Duodenal mucosa (tissue), 2 donors: Measurements from ENCODE around the gene OR4D2.

Experiments used
- H3K27ac ChIP-seq: one replicate; pipeline ENCODE4 v1.7.0; 2013; ENCODE audit warnings: low read depth, low read length
- H3K27me3 ChIP-seq, 2 donors: one replicate each; pipeline ENCODE4 v1.7.0; 2013; ENCODE audit warnings: low read length in 2 of 2, control low read depth in 1 of 2; ENCODE audit not compliant: insufficient read depth in 2 of 2, control insufficient read depth in 1 of 2
- H3K36me3 ChIP-seq, 2 donors: one replicate each; pipeline ENCODE4 v1.7.0; 2013; ENCODE audit warnings: low read length in 2 of 2, control low read depth in 1 of 2; ENCODE audit not compliant: insufficient read depth in 2 of 2, control insufficient read depth in 1 of 2
- H3K4me1 ChIP-seq, 2 donors: one replicate each; pipeline ENCODE4 v1.7.0; 2013; ENCODE audit warnings: low read length in 2 of 2, control low read depth in 1 of 2; ENCODE audit not compliant: insufficient read depth in 2 of 2, control insufficient read depth in 1 of 2
- H3K4me3 ChIP-seq, 2 donors: one replicate each; pipeline ENCODE4 v1.7.0; 2013; ENCODE audit warnings: low read length in 2 of 2, low read depth in 1 of 2
- H3K9ac ChIP-seq, 2 donors: one replicate each; pipeline ENCODE4 v1.7.0; 2013; ENCODE audit warnings: low read length in 2 of 2, low read depth in 1 of 2
- H3K9me3 ChIP-seq, 2 donors: one replicate each; pipeline ENCODE4 v1.7.0; 2013; ENCODE audit warnings: low read length in 2 of 2, control low read depth in 1 of 2; ENCODE audit not compliant: control insufficient read depth in 1 of 2

OR4D2 gene

GRCh38 chr17:58187675-58188074, 20.9 kb downstream of the OR4D2 start:
- Histone ChIP-seq H3K4me1 (peaks cover 0 to 8% of the 10 kb centered on the region in 2 donors), H3K9me3 (no peaks in the 10 kb centered on the region), H3K27me3 (peaks cover 0 to 10% of the 10 kb centered on the region in 2 donors), H3K9ac (no peak overlapping the region), H3K27ac (no peak overlapping the region), H3K4me3 (no peak overlapping the region), H3K36me3 (no peaks in the 10 kb centered on the region)

DNA sequence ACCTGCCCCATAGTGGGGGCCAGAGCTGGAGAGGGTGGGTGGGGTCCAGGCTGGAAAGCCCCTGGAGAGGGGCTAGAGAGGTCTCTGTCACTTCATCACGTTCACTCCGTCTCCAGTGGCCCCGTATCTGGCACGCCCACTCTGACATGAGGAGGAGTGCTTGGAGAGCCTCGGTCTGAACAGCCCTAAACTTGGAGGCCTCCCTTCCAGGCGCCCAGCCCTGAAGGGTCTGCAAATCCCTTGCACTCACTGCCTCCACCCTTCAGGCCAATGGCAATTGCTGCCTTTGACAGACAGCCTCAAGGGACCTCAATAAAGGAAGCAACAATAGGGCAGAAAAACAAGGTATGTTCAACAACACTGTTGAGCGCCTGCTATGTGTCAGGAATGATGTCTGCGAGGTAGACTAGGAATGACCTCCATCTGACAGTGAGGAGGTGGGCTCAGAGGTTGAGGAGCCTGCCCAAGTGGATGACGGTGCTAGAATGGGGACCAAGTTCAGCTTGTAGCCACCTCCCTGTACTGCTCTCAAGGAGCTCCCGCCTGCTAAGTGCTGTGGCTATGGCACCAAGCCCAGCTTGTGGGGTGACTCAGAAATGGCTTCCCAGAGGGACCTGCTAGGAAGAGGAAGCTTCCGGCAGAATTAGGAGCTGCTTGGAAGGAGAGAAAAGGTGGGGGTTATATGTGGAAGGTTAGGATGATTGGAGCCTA, 22.8 kb downstream of the OR4D2 start:
- H3K4me1 ChIP-seq = peaks cover 0 to 8% of the 10 kb centered on the region in 2 donors
- H3K9me3 ChIP-seq = no peaks in the 10 kb centered on the region
- no peaks in the 10 kb centered on the region for H3K36me3 ChIP-seq
- no peak overlapping the region for H3K9ac ChIP-seq
- H3K27ac ChIP-seq = no peak overlapping the region
- no peak overlapping the region for H3K4me3 ChIP-seq
- peaks cover 0 to 10% of the 10 kb centered on the region in 2 donors for H3K27me3 ChIP-seq

GRCh38 chr17:58191241-58191896, 24.6 kb downstream of the OR4D2 start:
- Histone ChIP-seq H3K4me1 (peaks cover 0 to 8% of the 10 kb centered on the region in 2 donors), H3K27me3 (peaks cover 0 to 10% of the 10 kb centered on the region in 2 donors), H3K9me3 (no peaks in the 10 kb centered on the region), H3K27ac (no peak overlapping the region), H3K9ac (no peak overlapping the region), H3K4me3 (no peak overlapping the region), H3K36me3 (no peaks in the 10 kb centered on the region)

DNA sequence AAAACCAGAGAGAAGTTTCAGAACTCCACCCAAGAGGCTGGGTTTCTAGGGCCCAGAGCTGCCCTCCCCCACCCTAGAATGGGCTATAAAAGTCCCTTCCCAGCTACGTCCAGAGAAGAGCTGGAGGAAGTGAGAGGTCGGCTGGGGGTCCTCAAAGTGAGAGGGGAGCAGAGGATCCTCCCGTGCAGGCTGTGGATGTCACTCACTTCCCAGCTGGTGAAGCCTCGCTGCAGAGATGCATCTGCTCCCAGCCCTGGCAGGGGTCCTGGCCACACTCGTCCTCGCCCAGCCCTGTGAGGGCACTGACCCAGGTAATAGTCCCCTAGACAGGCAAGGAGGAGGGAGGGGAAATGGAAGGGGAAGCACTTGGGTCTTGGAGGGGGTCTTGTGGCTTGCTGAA, 25.8 kb downstream of the OR4D2 start, which contains the start of gene EPX:
Gene EPX, plus strand, starts transcription at position 115 of the 400 bp plus-strand sequence. Its CDS starts 121 bp downstream, at position 236.
- Histone ChIP-seq H3K9me3 (no peaks in the 10 kb centered on the region), H3K27me3 (peaks cover 0 to 17% of the 10 kb centered on the region in 2 donors)

GRCh38 chr17:58193641-58194255, 27.0 kb downstream of the OR4D2 start:
- Histone ChIP-seq H3K27me3 (peaks cover 0 to 20% of the 10 kb centered on the region in 2 donors), H3K36me3 (no peaks in the 10 kb centered on the region), H3K4me1 (peaks cover 0 to 8% of the 10 kb centered on the region in 2 donors), H3K9ac (no peak overlapping the region), H3K9me3 (no peaks in the 10 kb centered on the region), H3K4me3 (no peak overlapping the region), H3K27ac (no peak overlapping the region)

More for the DNA sequence above, 25.8 kb downstream of the OR4D2 start, which contains the start of gene EPX:
- no peaks in the 10 kb centered on the region for H3K36me3 ChIP-seq
- H3K9ac ChIP-seq = no peak within 1 kb of the TSS
- no peak within 1 kb of the TSS for H3K4me3 ChIP-seq
- no peak within 1 kb of the TSS for H3K27ac ChIP-seq
- H3K4me1 ChIP-seq = peaks cover 0 to 8% of the 10 kb centered on the region in 2 donors

GRCh38 chr17:58195518-58196123, 28.8 kb downstream of the OR4D2 start:
- no peak overlapping the region for H3K27ac ChIP-seq
- no peaks in the 10 kb centered on the region for H3K9me3 ChIP-seq
- H3K9ac ChIP-seq = no peak overlapping the region
- no peaks in the 10 kb centered on the region for H3K4me1 ChIP-seq
- peaks cover 0 to 16% of the 10 kb centered on the region in 2 donors for H3K27me3 ChIP-seq
- no peak overlapping the region for H3K4me3 ChIP-seq
- no peaks in the 10 kb centered on the region for H3K36me3 ChIP-seq

GRCh38 chr17:58196610-58197009, 29.8 kb downstream of the OR4D2 start:
- H3K27me3 ChIP-seq = peaks cover 0 to 13% of the 10 kb centered on the region in 2 donors
- H3K4me1 ChIP-seq = no peaks in the 10 kb centered on the region
- H3K9ac ChIP-seq = no peak overlapping the region
- H3K4me3 ChIP-seq = no peak overlapping the region
- H3K36me3 ChIP-seq = no peaks in the 10 kb centered on the region
- H3K27ac ChIP-seq = no peak overlapping the region
- no peaks in the 10 kb centered on the region for H3K9me3 ChIP-seq

DNA sequence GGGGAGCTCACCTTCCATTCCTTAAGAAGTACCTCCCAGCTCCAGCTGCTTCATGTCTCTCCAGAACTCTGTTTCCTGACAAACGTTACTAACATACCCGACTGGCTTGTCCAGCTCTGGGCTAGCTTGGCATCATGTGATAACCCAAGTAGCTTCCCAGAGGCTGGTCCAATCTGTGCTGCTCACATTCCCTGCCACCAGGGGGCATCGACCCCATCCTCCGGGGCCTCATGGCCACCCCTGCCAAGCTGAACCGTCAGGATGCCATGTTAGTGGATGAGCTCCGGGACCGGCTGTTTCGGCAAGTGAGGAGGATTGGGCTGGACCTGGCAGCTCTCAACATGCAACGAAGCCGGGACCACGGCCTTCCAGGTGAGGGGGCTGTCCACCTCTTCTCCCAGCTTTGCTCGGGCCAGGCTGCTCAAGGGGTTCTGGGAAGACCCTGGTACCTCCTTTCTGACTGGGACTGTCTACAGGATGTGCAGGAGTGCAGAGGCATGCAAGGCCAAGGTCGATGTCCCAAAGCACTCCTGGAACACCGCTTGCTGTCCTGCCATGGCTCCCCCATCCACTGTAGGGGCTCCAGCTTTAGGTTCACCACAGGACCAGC, 33.3 kb downstream of the OR4D2 start:
- H3K27me3 ChIP-seq = peaks cover 0 to 13% of the 10 kb centered on the region in 2 donors
- no peak overlapping the region for H3K9ac ChIP-seq
- H3K27ac ChIP-seq = no peak overlapping the region
- H3K4me3 ChIP-seq = no peak overlapping the region
- no peaks in the 10 kb centered on the region for H3K9me3 ChIP-seq
- H3K36me3 ChIP-seq = no peaks in the 10 kb centered on the region
- H3K4me1 ChIP-seq = no peaks in the 10 kb centered on the region

DNA sequence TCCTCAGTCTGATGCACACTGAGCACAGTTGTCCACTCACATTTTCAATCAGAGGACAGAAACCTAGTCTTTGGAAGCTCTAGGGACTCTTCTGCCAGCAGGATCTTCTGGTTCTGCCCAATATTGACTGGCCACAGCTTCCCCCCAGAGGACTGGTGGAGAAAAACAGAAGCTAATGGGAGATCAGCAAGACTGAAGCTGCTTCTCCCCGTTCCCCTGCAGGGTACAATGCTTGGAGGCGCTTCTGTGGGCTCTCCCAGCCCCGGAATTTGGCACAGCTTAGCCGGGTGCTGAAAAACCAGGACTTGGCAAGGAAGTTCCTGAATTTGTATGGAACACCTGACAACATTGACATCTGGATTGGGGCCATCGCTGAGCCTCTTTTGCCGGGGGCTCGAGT, 36.1 kb downstream of the OR4D2 start:
- Histone ChIP-seq H3K9me3 (no peaks in the 10 kb centered on the region), H3K9ac (no peak overlapping the region), H3K27ac (no peak overlapping the region), H3K27me3 (peaks cover 0 to 6% of the 10 kb centered on the region in 2 donors), H3K36me3 (peaks cover 12 to 17% of the 10 kb centered on the region in 2 donors), H3K4me1 (no peaks in the 10 kb centered on the region), H3K4me3 (no peak overlapping the region)
